Stimulated activated naive CD8-positive, alpha-beta T cell treated with anti-CD3 and anti-CD28 coated beads, Interleukin-15, amount 100 ng/mL, for 72 hours (primary cell): ENCODE results near the gene INTS7.
"Not testable (repeated sequence)": the region's sequence is repeated elsewhere in the genome, so short reads cannot be mapped to it uniquely, and the experiment has no call there.

ENCODE experiments used
- ATAC-seq: fragments of 150-1000 bp; cut with Tn5 transposase; 2 replicates; pipeline ENCODE4 v1.10.0; 2021; ENCODE audit warnings: mild to moderate bottlenecking, moderate library complexity
- DNase-seq, 2 donors: peaks; one replicate each; pipeline ENCODE4 v3.0.0; 2021 to 2022
- H3K27ac Mint-ChIP-seq, 2 donors: one replicate each; pipeline ENCODE4 v1.8.0; 2022; ENCODE audit warnings: mild to moderate bottlenecking in 2 of 2, mixed read lengths in 2 of 2, moderate library complexity in 2 of 2
- H3K27me3 Mint-ChIP-seq: one replicate; pipeline ENCODE4 v1.8.0; 2022; ENCODE audit warnings: mixed read lengths
- H3K4me1 Mint-ChIP-seq: one replicate; pipeline ENCODE4 v1.8.0; 2022; ENCODE audit warnings: mild to moderate bottlenecking, mixed read lengths
- H3K4me3 Mint-ChIP-seq, 2 donors: one replicate each; pipeline ENCODE4 v1.8.0; 2022; ENCODE audit warnings: mild to moderate bottlenecking in 2 of 2, mixed read lengths in 2 of 2, moderate library complexity in 1 of 2
- H3K9me3 Mint-ChIP-seq, 2 donors: one replicate each; pipeline ENCODE4 v1.8.0; 2022; ENCODE audit warnings: mixed read lengths in 2 of 2

Gene INTS7

DNA sequence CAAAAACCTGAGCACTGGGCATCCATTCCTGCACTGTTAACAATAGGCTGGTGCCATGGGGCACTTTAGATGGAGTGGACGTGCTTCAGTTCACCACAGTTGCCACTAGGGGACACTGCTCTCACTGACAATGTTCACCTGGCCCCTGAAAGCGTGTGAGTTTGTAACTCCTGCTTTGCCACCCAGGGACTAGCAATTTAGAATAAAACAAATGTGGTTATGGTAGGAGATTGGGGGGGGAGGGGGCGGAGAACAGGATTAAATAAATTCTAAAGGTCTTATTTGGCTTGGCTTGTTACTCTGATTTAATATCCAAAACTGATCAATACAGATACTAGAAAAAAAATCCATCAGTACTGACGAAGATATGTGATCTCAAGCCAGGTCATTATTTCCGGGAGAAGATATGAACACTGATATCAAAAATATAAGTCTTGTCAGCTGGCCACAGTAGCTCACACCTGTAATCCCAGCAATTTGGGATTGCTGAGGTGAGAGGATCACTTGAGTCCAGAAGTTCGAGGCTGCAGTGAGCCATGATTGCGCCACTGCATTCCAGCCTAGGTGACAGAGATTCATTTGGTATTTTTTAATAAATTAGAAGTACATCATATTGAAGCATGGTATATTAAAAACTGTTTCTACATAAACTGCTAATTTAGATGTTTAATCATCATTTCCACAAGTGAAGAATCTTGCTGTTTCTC, 23.2 kb downstream of the INTS7 start:
- Mint-ChIP-seq H3K4me3 (no peak overlapping the region), H3K9me3 (no peaks in the 10 kb centered on the region), H3K27ac (peak overlapping the region in 1 of 2 donors; percentile 19), H3K27me3 (no peaks in the 10 kb centered on the region), H3K4me1 (no peaks in the 10 kb centered on the region)
- peak; percentile 94 for ATAC-seq
- DNase-seq, result peak; percentile 49 to 58

DNA sequence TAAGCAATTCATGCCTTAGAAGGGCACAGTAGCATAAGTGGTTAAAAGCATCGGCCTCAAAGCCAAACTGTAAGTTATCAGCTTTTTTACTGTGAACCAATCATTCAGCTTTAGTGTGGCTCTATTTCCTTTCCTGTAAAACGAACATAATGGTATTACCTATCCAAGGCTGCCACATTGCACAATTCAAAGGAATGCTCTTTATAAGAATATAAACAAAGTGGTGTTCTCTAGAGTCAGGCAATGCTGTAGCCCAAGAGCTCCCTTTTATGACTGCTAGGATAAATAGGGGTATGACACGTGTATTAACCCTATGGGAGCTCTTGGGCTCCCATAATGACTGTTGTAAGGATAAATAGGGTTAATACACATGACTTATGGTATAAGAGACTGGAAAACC, 25.4 kb downstream of the INTS7 start:
- H3K27ac Mint-ChIP-seq, result no peak overlapping the region
- ATAC-seq, result no peak
- DNase-seq, result no peak
- H3K4me3 Mint-ChIP-seq, result no peak overlapping the region
- no peaks in the 10 kb centered on the region for H3K4me1 Mint-ChIP-seq
- H3K9me3 Mint-ChIP-seq, result no peaks in the 10 kb centered on the region
- H3K27me3 Mint-ChIP-seq, result no peaks in the 10 kb centered on the region

DNA sequence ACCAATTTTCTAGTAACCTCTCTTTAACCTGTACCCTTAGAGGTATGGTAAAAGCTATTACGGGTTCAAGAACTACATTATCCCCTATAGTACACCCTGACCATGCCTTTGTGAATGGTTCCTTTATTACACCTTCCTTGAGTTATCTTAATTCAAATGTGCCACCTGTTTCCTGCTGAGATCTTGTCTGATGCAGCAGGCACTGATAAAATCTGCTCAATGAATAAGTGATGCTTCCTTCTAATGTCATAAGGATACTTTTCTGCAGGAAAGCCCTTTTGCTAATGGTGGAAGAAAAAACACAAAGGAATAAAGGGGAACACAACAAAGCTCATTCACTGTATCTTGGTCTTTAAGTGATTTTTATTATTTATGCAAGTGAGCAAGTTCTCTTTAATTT, 25.8 kb downstream of the INTS7 start:
- Mint-ChIP-seq H3K4me1 (no peaks in the 10 kb centered on the region), H3K4me3 (no peak overlapping the region), H3K27ac (no peak overlapping the region), H3K9me3 (no peaks in the 10 kb centered on the region), H3K27me3 (no peaks in the 10 kb centered on the region)
- DNase-seq (no peak), ATAC-seq (no peak)

DNA sequence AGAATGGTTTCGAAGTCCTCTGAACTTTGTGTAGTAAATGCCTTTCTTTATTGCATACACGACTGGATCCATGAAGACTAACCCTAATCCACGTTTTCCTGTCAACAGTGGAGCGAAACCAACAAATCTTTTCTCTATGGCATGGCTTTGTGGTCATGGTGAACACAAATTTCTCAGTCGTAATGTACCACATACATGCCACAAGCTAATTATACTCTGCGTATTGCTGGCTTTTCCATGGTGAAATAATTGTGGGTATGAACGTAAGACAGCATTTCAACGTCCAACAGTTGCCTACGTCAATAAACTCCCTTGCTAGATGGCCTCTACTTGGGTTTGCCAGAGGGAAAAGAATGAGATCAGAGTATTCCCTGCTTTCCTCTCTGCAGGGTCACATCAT, 27.5 kb downstream of the INTS7 start:
- Mint-ChIP-seq H3K27ac (no peak overlapping the region), H3K27me3 (no peaks in the 10 kb centered on the region), H3K4me1 (no peaks in the 10 kb centered on the region), H3K9me3 (no peaks in the 10 kb centered on the region), H3K4me3 (no peak overlapping the region)
- no peak for ATAC-seq
- no peak for DNase-seq

DNA sequence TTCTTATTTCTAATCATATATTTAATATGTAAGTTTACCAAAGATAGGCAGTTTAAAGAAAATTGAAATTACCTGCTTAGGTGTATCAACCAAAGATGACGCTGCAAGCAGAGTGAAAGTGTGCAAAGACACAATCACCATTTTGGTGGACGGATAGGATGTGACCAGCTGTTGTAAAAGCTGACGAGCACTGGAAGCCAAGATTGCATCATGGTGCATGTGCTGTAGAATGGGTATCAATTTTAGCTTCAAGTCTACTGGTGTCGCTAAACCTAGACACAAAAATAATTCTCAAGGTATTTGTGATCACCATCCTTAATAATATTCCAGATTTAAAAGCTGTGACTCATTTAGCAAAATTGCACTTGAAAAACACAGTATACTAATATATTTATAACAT, 28.2 kb downstream of the INTS7 start:
- no peak overlapping the region for H3K27ac Mint-ChIP-seq
- no peaks in the 10 kb centered on the region for H3K9me3 Mint-ChIP-seq
- no peaks in the 10 kb centered on the region for H3K27me3 Mint-ChIP-seq
- H3K4me1 Mint-ChIP-seq, result no peaks in the 10 kb centered on the region
- ATAC-seq (no peak), DNase-seq (no peak)
- H3K4me3 Mint-ChIP-seq, result no peak overlapping the region

DNA sequence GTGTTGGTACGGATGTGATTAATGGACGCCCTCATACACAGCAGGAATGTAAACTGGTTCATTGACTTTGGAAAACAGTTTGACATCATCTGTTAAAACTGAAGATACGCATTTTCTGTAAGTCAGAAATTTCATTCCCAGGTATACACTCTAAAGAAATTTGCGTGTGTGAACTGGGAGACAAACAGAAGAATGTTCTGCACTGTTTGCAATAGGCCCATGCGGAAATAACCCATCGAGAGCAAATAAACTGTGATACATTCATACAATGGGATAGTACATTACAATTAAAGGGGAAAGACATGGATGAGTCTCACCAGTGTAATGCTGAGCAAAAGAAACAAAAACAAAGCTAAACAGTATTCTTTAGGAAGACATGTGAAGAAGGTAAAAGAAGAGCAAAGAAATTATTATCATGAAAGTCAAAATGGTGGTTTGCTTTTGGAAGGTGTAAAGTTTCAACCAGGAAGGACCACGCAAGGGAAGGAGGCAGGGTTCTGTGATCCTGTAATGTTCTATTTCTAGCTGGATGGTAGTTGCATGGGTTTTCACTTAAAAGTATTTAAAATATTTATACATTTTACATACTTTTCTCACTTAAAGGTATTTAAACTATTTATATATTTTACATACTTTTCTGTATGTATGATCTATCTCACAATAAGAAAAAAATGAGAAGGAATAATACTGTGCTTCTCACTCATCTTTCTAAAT, 30.3 kb downstream of the INTS7 start:
- Mint-ChIP-seq H3K4me3 (no peak overlapping the region), H3K27ac (no peak overlapping the region), H3K27me3 (no peaks in the 10 kb centered on the region), H3K4me1 (no peaks in the 10 kb centered on the region), H3K9me3 (no peaks in the 10 kb centered on the region)
- ATAC-seq (no peak), DNase-seq (no peak)

DNA sequence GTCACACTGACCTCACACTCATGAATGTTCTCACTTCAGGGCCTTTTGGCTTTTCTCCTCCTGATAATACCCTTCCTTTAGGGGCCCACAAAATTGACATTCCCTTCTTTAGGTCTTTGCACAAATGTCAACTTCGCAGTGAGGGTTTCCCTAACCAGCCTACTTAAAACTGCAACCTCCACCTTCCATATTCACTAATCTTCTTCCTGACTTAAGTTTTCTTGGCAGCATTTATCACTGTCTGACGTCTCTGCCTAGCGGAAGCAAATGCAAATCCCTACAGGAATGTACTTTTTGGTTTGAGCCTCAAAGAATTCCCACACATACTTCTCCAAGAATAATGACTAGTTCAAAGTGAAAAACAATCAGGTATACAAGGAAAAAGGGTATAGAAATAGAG, 32.8 kb downstream of the INTS7 start:
- Mint-ChIP-seq H3K4me1 (no peaks in the 10 kb centered on the region), H3K27ac (no peak overlapping the region), H3K4me3 (no peak overlapping the region), H3K27me3 (no peaks in the 10 kb centered on the region), H3K9me3 (no peaks in the 10 kb centered on the region)
- DNase-seq (no peak), ATAC-seq (no peak)

DNA sequence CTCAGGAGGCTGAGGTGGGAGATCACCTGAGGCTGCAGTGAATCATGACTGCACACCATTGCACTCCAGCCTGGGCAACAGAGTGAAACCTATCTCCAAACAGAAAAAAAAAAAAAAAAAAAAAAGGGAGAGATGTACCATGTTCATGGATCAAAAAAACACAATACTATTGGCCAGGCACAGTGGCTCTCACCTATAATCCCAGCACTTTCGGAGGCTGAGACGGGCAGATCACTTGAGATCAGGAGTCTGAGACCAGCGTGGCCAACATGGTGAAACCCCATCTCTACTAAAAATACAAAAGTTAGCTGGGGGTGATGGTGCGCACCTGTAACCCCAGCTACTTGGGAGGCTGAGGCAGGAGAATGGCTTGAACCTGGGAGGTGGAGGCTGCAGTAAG, 37.9 kb downstream of the INTS7 start:
- H3K27ac Mint-ChIP-seq, H3K9me3 Mint-ChIP-seq, ATAC-seq, H3K4me3 Mint-ChIP-seq, H3K27me3 Mint-ChIP-seq, H3K4me1 Mint-ChIP-seq, DNase-seq: not testable (repeated sequence)

DNA sequence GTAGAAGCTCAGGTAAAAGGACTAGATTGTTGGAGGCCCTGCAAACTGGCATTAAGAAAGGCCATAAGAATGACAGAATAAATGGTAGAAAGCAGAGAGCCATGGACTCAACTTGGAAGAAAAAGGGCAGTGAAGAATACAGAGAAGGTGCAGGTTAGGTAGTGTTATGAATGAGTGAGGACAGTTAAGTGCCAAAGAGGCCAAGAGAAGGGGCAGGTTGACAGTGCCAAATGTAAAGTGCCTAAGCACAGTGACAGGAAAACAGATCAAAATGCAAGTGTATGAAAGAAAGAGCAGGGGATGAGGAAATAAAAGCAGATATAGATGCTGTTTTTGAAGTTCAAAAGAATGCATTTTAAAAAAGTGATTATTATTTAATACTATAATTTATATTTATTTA, 43.7 kb downstream of the INTS7 start:
- H3K27me3 Mint-ChIP-seq, result no peaks in the 10 kb centered on the region
- no peaks in the 10 kb centered on the region for H3K9me3 Mint-ChIP-seq
- DNase-seq (no peak), ATAC-seq (no peak)
- no peak overlapping the region for H3K4me3 Mint-ChIP-seq
- no peaks in the 10 kb centered on the region for H3K4me1 Mint-ChIP-seq
- no peak overlapping the region for H3K27ac Mint-ChIP-seq

DNA sequence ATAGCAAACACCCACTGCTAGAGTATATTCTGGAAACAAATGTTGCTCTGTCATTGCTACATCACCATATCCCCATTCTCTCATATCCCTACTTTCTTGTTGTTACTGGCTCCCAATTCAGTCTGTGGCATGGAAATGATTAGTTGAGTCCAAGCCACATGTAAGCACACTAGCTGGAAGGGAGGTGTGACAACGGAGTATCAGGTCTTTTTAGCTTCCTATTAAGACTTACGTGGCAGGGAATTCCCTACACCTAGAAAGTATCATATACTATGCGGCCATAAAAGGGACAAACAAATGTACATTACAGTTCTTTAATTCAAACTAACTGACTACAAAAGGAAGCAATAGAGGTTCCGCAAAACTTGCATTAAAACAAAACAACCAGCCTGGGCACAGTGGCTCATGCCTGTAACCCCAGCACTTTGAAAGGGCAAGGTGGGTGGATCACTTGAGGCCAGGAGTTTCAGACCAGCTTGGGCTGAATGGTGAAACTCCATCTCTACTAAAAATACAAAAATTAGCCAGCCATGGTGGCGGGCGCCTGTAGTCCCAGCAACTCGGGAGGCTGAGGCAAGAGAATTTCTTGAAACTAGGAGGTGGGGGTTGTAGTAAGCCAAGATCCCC, 48.6 kb downstream of the INTS7 start:
- H3K9me3 Mint-ChIP-seq, result no peaks in the 10 kb centered on the region
- ATAC-seq (no peak), DNase-seq (no peak)

DNA sequence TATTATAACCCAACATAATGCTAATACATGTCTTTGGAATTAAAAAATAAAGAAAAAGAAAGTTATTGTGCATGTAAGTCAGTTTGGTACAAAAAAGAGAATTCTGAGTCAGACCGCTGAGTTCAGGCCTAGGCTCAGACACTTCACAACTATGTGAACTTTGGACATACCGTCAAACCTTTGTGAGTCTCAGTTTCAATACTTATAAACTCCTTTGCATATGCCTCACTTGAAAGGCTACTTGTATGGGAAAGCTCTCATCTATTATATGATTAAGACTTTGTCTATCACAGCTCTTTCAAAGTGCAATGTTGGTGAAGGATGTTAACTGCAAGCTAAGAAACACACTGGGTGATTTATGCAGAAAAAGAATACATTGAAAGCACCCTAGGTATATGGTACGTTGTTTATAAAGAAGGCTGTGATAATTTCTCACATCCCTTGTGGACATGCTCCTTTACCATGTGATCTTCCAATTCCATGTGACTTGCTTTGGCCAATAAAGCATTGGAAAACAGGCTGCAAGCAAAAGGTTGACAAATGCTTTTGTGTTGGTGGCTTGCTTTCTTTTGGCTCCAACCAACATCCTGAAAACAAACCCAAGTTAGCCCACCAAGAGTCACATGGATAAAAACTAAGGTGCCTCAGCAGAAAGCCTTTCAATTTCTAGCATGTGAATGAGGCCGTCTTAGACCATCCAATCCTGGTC, 49.6 kb downstream of the INTS7 start:
- H3K9me3 Mint-ChIP-seq, result no peaks in the 10 kb centered on the region
- no peak overlapping the region for H3K27ac Mint-ChIP-seq
- H3K4me3 Mint-ChIP-seq, result no peak overlapping the region
- no peaks in the 10 kb centered on the region for H3K4me1 Mint-ChIP-seq
- DNase-seq, result no peak
- ATAC-seq, result no peak
- H3K27me3 Mint-ChIP-seq, result no peaks in the 10 kb centered on the region

More for the DNA sequence above, 48.6 kb downstream of the INTS7 start:
- Mint-ChIP-seq H3K27me3 (no peaks in the 10 kb centered on the region), H3K4me3 (no peak overlapping the region), H3K27ac (no peak overlapping the region), H3K4me1 (no peaks in the 10 kb centered on the region)

DNA sequence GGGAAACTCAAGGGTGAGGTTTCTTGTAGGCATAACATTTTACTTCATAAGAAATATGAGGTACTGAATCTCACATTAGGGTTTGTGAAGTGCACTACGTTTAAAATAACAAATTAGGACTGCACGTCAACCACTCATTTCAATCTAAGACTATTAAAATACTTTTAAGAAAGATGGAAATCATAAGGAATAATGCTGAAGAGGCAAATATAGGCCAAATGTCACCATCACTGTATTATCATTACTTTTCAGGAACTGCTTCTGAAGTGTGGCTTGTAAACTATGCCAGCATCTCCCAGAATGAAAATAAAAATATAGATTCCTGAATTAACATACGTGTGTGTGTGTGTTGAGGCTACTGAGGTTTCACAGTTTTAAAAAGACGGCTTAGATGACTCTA, 56.8 kb downstream of the INTS7 start:
- Mint-ChIP-seq H3K4me3 (no peak overlapping the region), H3K4me1 (no peaks in the 10 kb centered on the region), H3K27ac (no peak overlapping the region), H3K27me3 (no peaks in the 10 kb centered on the region), H3K9me3 (no peaks in the 10 kb centered on the region)
- DNase-seq (no peak), ATAC-seq (no peak)

DNA sequence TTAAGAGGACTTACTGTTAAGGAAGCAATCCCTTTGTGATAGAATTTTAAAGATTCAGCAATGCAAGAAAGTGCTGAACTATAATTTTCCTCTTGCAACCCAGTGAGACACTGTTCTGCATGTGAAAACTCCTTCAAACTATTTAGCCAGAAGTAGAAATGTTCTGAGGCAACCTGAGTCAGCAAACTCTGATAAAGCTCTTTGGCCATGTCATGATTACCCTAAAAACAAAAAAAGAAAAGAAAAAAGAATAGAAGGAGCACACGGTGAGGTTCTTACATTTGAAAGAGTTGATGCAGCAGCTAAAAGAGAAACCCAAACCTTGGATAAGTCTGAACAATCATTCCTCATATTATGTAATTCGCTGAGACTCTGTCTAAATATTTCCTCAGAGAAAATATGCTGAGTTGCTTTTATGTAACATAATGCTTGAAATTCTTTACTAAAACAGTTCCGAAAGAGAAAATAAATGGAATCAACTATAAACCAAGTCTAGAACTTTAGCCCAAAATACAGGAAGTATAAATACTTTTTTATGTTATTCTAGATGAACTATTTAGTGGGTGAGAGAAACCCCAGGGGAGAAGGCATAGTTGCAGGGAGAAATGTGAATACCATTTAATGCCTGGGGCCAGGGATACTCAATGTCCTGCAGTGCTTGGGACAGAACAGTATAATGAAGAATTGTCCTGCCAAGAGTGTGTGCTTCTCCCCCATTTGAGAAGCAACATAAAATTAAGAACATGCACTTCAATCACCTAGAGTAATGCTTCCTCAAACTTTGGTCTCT, 60.0 kb downstream of the INTS7 start:
- Mint-ChIP-seq H3K27me3 (no peaks in the 10 kb centered on the region), H3K27ac (no peak overlapping the region), H3K4me3 (no peak overlapping the region), H3K4me1 (no peaks in the 10 kb centered on the region), H3K9me3 (no peaks in the 10 kb centered on the region)
- ATAC-seq, result no peak
- no peak for DNase-seq

DNA sequence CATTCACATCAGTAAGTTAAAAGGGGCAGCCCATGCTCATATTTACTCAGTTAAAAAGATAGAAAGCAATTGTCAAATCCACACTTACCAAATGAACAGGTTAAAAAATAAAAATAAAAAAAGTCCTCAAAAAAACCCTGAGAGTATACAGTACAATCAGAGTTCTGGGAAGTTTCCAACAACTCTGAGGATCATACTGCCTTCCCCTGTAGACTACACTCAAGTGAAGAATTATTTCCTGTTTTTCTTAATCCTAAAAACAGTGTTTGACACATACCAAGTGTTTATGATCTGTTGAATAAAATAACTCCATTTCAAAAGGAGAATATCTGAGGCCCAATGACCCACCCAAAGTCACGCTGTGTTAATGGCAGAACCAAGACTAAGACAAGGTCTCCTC, 61.8 kb downstream of the INTS7 start:
- Mint-ChIP-seq H3K4me3 (no peak overlapping the region), H3K27ac (no peak overlapping the region), H3K4me1 (no peaks in the 10 kb centered on the region), H3K9me3 (no peaks in the 10 kb centered on the region), H3K27me3 (no peaks in the 10 kb centered on the region)
- ATAC-seq, result no peak
- no peak for DNase-seq

DNA sequence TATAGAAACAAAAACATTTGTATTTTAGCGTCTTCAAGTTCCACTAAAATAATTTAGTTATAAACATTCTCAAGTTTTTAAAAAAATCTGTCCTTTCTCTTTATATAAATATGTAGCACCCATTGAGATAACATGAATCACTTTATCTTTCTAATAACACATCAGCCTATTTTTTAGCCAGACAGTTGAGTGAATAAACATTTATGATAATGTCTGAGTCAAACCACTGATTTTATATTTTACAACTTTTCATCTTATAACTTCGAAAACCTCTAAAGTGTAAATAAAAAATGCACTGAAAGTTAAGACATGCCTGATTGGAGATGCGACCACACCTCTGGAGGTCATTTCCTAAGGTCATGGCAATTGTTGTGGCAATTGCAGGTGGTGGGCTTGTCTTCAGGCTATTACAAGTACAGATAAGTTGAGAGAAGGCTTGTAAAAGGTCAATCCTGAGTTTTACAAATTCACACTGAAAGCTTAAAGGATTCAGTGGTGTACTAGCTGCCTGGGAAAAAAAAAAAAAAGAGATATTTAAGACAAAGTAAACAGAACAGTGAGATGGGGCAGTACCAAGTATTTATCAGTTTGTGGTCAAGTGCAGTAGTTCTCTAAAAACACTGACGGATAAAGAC, 67.0 kb downstream of the INTS7 start:
- Mint-ChIP-seq H3K4me3 (no peak overlapping the region), H3K27me3 (no peaks in the 10 kb centered on the region), H3K27ac (no peak overlapping the region), H3K9me3 (peaks cover 0 to 10% of the 10 kb centered on the region in 2 donors), H3K4me1 (no peaks in the 10 kb centered on the region)
- ATAC-seq, result no peak
- DNase-seq, result no peak
